Smooth muscle cell (in vitro differentiated cells): ENCODE results near the gene KLHL5. TPM values are rescaled to one million over a fixed set of nuclear protein-coding genes. Genes with fewer than 3 reads are reported as not detected.

Experiments
- DNase-seq: peaks from one replicate; lab custom pipeline; 2025; ENCODE audit not compliant: unreplicated experiment; lab: John Stamatoyannopoulos, UW
- H2AFZ ChIP-seq: fragments of 200-600 bp; sonication (generic); 2 replicates; pipeline ENCODE4 v1.6.0; 2016; ENCODE audit warnings: antibody characterized with exemption, low read depth, mild to moderate bottlenecking
- H3F3A ChIP-seq: fragments of 200-600 bp; sonication (generic); 2 replicates; pipeline ENCODE4 v1.6.0; 2017; ENCODE audit warnings: antibody characterized with exemption, low read depth
- H3K27ac ChIP-seq: fragments of 200-600 bp; sonication (generic); 2 replicates; pipeline ENCODE4 v1.5.1; 2016; ENCODE audit warnings: low read depth, mild to moderate bottlenecking
- H3K27me3 ChIP-seq: fragments of 200-600 bp; sonication (generic); 2 replicates; pipeline ENCODE4 v1.6.1; 2016; ENCODE audit warnings: low read depth, mild to moderate bottlenecking
- H3K36me3 ChIP-seq: fragments of 200-600 bp; sonication (generic); 2 replicates; pipeline ENCODE4 v1.5.1; 2016; ENCODE audit warnings: low read depth
- H3K4me1 ChIP-seq: fragments of 200-600 bp; sonication (generic); 2 replicates; pipeline ENCODE4 v1.5.1; 2016; ENCODE audit warnings: low read depth
- H3K4me2 ChIP-seq: fragments of 200-600 bp; sonication (generic); 2 replicates; pipeline ENCODE4 v1.6.0; 2016; ENCODE audit warnings: mild to moderate bottlenecking
- H3K4me3 ChIP-seq: fragments of 200-600 bp; sonication (generic); 2 replicates; pipeline ENCODE4 v1.5.1; 2016; ENCODE audit warnings: mild to moderate bottlenecking
- H3K79me2 ChIP-seq: fragments of 200-600 bp; sonication (generic); 2 replicates; pipeline ENCODE4 v1.6.0; 2016; ENCODE audit warnings: low read depth, mild to moderate bottlenecking
- H3K9ac ChIP-seq: fragments of 200-600 bp; sonication (generic); 2 replicates; pipeline ENCODE4 v1.6.0; 2016; ENCODE audit warnings: low read depth
- H3K9me3 ChIP-seq: fragments of 200-600 bp; sonication (generic); replicated peaks from 2 replicates; pipeline ENCODE4 v1.5.1; 2016; ENCODE audit warnings: low read depth
- H4K20me1 ChIP-seq: fragments of 200-600 bp; sonication (generic); 2 replicates; pipeline ENCODE4 v1.6.0; 2016; ENCODE audit warnings: low read depth
- CTCF ChIP-seq: fragments of 200-600 bp; sonication (generic); IDR thresholded peaks from 2 replicates; pipeline ENCODE4 v1.5.1; 2017; ENCODE audit warnings: borderline replicate concordance, mild to moderate bottlenecking, antibody characterized with exemption; ENCODE audit not compliant: insufficient read depth, poor library complexity, severe bottlenecking
- WGBS: methylation state at CpG from one replicate; pipeline ENCODE4 v1.1.7; 2016; ENCODE audit warnings: low lambda C conversion rate; 5-methylcytosine and 5-hydroxymethylcytosine counted together
- polyA plus RNA-seq: library from polyadenylated mRNA; unstranded; fragments of >200 nt; fragmentation: Nextera tagmentation; extraction: Ambion mirVana; gene quantifications from 2 replicates; pipeline ENCODE4 v1.2.1, GENCODE V29; 2016
- total RNA-seq: library from RNA; depleted of rRNA; stranded (reverse); fragments of >200 nt; gene quantifications from 2 replicates; pipeline ENCODE4 v1.2.3, GENCODE V29; 2014

KLHL5 gene
- total and polyA plus RNA-seq, 2 experiments from 2014 or later, result 31.9 to 34.7 TPM

- TF ChIP-seq CTCF, result no peak
- no peak overlapping the region for H3K4me3 ChIP-seq
Observed at GRCh38 chr4:39021631-39022030, 40.4 kb upstream of the KLHL5 start.

GRCh38 chr4:39022241-39022640, 39.8 kb upstream of the KLHL5 start:
- no peak overlapping the region for H3K27ac ChIP-seq
- H3K4me2 ChIP-seq, result no peak overlapping the region
- WGBS, result 53% methylated on average over 2 of the region's 2 CpGs

More at GRCh38 chr4:39021631-39022030, 40.4 kb upstream of the KLHL5 start:
- H3K9ac ChIP-seq, result no peak overlapping the region
- H3K36me3 ChIP-seq, result no peaks in the 10 kb centered on the region
- no peaks in the 10 kb centered on the region for H3K79me2 ChIP-seq
- H2AFZ ChIP-seq, result no peak overlapping the region
- no peak overlapping the region for H3K27ac ChIP-seq
- no peak for DNase-seq
- no peaks in the 10 kb centered on the region for H3F3A ChIP-seq
- H4K20me1 ChIP-seq, result no peaks in the 10 kb centered on the region
- H3K27me3 ChIP-seq, result no peaks in the 10 kb centered on the region
- H3K9me3 ChIP-seq, result no peaks in the 10 kb centered on the region
- H3K4me2 ChIP-seq, result no peak overlapping the region
- WGBS, result 94% methylated on average over 3 of the region's 3 CpGs
- H3K4me1 ChIP-seq, result no peaks in the 10 kb centered on the region

GRCh38 chr4:39023059-39023458, 39.0 kb upstream of the KLHL5 start:
- DNase-seq, result no peak
- Histone ChIP-seq H3K9ac (no peak overlapping the region), H3K79me2 (no peaks in the 10 kb centered on the region), H3K36me3 (no peaks in the 10 kb centered on the region), H3K9me3 (no peaks in the 10 kb centered on the region), H3F3A (no peaks in the 10 kb centered on the region), H3K27me3 (no peaks in the 10 kb centered on the region), H4K20me1 (no peaks in the 10 kb centered on the region), H2AFZ (no peak overlapping the region), H3K4me1 (no peaks in the 10 kb centered on the region), H3K4me2 (no peak overlapping the region), H3K4me3 (no peak overlapping the region), H3K27ac (no peak overlapping the region)
- TF ChIP-seq CTCF, result no peak
- WGBS, result 66% methylated on average over 1 of the region's 1 CpG

More at GRCh38 chr4:39022241-39022640, 39.8 kb upstream of the KLHL5 start:
- no peaks in the 10 kb centered on the region for H3K9me3 ChIP-seq
- H2AFZ ChIP-seq, result no peak overlapping the region
- DNase-seq, result no peak
- no peak overlapping the region for H3K9ac ChIP-seq
- no peaks in the 10 kb centered on the region for H4K20me1 ChIP-seq
- no peaks in the 10 kb centered on the region for H3K27me3 ChIP-seq
- H3K79me2 ChIP-seq, result no peaks in the 10 kb centered on the region
- H3K4me1 ChIP-seq, result no peaks in the 10 kb centered on the region
- no peaks in the 10 kb centered on the region for H3K36me3 ChIP-seq
- H3K4me3 ChIP-seq, result no peak overlapping the region
- H3F3A ChIP-seq, result no peaks in the 10 kb centered on the region
- no peak for TF ChIP-seq CTCF

GRCh38 chr4:39024311-39024865, 37.6 kb upstream of the KLHL5 start:
- Histone ChIP-seq H3K4me3 (no peak overlapping the region), H3K36me3 (no peaks in the 10 kb centered on the region), H3K4me2 (no peak overlapping the region), H3K4me1 (no peaks in the 10 kb centered on the region), H3K9ac (no peak overlapping the region), H3K27me3 (no peaks in the 10 kb centered on the region), H3K9me3 (no peaks in the 10 kb centered on the region), H4K20me1 (no peaks in the 10 kb centered on the region), H2AFZ (no peak overlapping the region), H3K79me2 (no peaks in the 10 kb centered on the region), H3F3A (no peaks in the 10 kb centered on the region), H3K27ac (no peak overlapping the region)
- no peak for DNase-seq
- 96% methylated on average over 3 of the region's 3 CpGs for WGBS
- no peak for TF ChIP-seq CTCF
